GM18873 (cell line): ENCODE measurements around the gene HSF2.
"Not testable (repeated sequence)": the region's sequence is repeated elsewhere in the genome, so short reads cannot be mapped to it uniquely, and the experiment has no call there.

Experiments used
- ATAC-seq: cut with Tn5 transposase; IDR thresholded peaks from one replicate; pipeline ENCODE4 v1.9.1; 2021; ENCODE audit warnings: mild to moderate bottlenecking, moderate library complexity, moderate number of reproducible peaks; ENCODE audit not compliant: unreplicated experiment, low FRiP score

HSF2 gene

DNA sequence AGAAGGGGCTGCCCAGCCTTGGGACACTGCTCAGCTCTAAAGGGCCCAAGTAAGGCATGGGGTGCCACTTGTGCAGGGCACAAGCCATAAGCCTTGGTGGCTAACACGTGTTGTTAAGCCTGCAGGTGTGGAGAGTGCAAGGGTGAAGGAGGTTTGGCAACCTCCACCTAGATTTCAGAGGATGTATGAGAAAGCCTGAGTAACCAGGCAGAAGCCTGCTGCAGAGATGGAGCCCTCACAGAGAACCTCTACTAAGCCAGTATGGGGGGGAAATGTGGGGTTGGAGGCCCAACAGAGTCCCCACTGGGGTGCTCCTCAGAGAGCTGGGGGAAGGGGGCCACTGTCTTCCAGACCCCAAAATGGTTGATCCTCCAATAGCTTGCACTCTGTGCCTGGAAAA, 39.5 kb downstream of the HSF2 start:
- ATAC-seq: no peak

DNA sequence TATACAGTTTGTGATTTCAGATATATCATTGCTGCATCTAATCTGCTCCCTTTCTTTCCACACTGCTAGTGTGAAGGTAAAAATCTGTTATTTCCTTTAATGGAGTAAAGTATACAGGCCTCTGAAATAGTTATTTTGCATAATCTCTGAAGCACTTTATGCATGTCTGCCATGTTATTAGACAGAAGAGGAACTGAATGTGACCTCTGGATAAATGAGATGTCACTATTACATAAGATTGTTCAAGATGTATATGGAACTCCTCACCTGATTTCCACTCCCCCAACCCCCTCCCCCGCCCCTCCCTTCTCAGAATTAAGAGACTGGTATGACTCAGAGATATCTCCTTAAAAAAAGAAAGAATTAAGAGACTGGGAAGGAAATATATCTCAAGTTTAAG, 45.8 kb downstream of the HSF2 start:
- ATAC-seq: no peak

DNA sequence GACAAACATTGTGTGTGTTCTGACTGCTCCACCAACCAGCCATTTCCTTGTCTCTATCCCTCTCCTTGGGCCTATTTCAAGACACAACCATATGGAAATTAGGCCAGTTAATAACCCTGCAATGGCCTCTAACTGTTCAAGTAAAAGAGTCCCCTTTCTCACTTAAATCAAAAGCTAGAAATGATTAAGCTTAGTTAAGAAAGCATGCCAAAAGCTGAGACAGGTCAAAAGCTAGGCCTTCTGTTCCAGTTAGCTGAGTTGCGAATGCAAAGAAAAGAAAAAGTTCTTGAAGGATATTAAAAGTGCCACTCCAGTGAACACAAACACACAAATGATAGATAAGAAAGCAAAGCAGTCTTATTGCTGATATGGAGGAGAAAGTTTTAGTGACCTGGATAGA, 49.6 kb downstream of the HSF2 start:
- no peak for ATAC-seq

DNA sequence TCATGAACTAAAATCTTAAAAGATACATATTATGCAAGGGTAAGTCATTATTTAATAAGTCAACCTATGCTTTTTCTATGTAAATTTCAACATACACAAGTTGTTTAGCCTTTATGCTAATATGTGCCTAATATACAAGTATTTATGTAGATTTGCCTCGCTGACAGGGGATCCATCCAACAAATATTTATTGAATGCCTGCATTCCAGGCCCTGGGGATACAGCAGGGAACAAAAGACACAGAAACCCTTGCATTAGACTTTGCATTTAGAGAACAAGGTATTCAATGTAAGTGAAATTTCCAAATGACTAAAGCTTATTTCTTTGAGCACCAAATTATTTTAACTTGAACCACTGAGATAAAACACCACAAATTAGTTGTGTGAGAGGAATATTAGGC, 53.1 kb downstream of the HSF2 start:
- ATAC-seq: no peak

DNA sequence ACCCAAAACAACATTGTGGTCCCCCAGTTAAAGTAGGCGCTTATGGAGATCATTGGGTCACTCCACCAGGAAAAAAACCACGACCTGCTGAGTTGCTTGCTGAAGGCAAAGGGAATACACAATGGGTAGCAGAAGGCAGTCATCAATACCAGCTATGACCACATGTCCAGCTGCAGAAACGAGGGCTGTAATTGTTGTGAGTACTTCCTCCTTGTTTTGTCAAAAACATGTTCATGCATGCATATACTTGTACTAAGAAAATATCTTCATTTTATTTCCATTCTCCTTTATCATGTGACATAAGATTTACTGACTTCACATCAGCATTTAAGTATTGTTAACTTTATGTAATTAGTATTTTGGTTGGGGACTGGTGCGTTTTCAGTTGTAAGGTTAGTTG, 55.2 kb downstream of the HSF2 start:
- no peak for ATAC-seq

DNA sequence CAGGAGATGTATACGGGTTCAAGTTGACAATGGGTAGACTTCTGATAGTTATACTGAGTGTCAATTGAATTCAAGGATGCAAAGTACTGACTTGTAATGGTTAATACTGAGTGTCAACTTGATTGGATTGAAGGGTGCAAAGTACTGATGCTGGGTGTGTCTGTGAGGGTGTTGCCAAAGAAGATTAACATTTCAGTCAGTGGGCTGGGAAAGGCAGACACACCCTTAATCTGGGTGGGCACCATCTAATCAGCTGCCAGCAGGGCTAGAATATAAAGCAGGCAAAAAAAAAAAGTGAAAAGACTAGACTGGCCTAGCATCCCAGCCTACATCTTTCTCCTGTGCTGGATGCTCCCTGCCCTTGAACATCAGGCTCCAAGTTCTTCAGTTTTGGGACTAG, 55.7 kb downstream of the HSF2 start:
- not testable (repeated sequence) for ATAC-seq

DNA sequence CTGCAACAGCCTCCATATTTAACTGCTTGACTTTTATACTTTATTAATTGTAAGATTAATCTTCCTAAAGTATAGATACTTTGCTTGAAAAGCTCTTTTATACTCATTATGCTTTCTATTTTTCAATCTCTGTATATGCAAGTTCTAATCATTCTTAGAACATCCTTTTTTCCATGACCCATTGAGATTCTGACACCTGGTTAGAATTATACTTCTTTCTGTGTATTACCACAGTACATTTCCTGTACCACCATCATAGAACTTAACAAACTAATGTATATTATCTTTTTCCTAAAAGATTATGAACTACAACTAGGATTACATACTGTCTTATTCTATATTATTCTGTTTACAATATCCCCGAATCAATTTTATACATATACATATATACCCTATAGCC, 58.6 kb downstream of the HSF2 start:
- no peak for ATAC-seq

DNA sequence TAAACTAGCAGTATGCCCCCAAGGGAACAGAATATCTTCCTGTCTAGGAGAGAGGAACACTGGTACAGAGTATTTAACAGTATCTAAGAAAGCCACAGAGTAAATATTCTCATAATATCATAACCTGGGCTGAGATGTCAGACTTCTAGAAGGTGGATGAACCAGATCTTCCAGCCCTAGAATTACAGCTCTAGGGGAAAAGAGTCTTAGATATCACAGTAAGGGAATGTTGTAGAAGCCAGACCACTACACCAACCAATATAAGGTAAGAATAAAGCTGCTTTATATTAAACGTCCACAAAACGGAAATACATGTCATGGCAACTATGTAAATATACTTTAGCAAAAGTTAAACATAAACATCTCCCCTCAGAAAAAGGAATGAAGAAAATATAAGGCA, 59.8 kb downstream of the HSF2 start:
- ATAC-seq: no peak

DNA sequence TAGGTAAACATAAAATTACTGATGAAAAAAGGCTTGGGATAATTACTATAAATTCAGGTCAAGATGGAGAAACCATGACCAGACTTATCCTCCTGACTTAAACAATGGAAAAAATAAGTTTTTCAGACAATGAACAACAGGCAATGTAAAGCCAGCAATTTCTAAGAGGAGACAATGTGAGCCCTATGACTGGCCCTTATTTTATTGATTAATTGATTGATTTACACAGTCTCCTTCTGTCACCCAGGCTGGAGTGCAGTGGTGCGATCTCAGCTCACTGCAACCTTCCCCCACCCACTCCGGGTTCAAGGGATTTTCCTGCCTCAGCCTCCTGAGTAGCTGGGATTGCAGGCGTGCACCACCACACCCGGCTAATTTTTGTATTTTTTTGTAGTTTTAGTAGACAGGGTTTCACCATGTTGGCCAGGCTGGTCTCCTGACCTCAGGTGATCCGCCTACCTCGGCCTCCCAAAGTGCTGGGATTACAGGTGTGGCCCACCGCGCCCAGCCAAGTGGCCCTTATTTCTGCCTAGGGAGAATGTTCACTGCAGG, 60.5 kb downstream of the HSF2 start:
- not testable (repeated sequence) for ATAC-seq

DNA sequence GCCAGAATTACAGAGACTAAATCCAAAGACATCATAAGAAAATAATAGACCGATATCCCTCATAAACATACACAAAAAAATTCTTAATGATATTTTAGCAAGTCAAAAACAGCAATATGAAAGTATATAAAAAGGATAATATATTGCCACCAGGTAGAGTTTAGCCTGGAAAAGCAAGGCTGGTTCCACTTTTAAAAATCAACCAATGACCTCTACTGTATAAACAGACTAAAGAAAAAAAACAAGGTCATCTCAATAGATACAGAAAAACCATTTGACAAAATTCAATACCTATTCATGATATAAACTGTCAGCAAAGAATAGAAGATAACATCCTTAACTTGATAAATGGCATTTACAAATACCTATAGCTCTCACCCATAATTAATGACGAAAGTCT, 62.4 kb downstream of the HSF2 start:
- ATAC-seq: no peak

DNA sequence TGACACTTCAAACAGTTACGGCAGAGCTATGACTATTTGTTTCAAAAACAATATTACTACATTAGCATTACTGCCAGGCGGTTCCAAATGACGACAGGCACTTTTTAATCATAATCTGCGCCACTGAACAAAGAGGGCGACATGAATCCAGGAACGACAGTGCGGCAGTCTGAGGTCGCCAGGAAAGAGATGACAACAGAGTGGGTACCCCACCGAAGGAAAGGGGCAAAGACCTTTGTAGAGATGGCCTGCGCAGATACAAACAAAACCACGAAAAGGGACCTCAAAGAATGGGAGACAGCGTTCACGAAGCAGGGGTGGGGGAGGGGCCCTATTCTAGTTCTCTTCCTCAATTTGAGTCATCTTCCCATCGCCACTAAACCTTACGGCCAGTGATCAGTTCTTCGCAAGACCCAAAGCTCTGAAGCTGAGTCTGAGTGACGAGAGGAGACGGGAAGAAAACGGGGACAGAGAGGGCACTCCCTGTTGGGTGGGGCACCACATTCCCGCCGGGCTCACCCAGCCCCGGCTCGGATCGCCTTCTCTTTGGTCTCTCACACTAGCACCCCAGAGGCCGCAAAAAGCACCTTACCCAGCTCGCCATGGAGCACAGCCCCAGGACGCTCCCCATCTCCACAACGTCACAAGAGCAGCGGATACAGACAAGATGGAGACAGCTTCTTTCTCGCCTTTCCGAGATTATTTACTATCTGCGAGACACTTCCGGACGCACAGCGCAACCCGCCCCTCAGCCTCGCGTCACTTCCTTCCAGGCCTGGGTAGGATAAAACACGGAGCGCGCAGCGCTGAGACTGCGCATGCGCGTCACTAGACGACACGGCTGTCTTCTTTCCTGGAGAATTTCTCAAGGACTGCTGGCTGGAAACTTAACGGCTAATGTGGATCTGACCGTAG, 71.9 kb downstream of the HSF2 start, which contains the start of gene SERINC1:
Gene SERINC1, minus strand, starts transcription at position 701 of the 915 bp plus-strand sequence. Its CDS starts 70 bp downstream, at position 631.
- peak; percentile 99 for ATAC-seq

DNA sequence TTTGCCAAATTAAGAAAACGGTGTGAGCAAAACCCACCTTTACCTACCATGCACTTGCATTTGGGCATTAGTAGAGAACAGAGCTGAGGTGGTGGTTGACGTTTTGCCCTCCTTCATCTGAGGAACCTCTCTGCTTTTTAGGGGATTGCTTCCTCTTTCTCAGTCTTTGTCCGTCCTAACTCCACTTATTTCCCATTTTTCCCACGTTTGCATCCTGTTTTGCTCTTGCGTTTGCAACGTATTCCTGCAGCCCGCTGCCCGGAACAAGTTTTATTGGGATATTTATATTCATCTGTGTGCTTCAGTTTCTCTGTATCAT, 72.5 kb downstream of the HSF2 start:
- ATAC-seq: peak; percentile 41

DNA sequence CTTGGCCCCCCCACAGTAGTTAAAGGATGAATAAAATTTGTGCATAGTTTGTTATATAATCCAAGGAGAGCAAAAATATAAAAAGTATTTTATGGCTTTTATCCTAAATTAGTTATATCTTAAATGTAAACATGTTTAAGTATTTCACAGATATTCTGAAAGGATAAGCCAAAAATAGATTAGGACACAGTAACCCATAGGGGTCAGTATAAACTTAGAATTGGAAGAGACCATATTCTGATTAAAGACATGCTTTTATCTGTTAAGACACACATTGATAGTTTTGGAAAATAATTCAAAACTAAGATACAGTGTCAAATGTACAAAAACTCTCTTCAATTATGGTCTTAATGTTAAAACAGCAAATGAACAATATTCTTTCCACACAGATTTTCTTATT, 76.7 kb downstream of the HSF2 start:
- ATAC-seq: no peak

DNA sequence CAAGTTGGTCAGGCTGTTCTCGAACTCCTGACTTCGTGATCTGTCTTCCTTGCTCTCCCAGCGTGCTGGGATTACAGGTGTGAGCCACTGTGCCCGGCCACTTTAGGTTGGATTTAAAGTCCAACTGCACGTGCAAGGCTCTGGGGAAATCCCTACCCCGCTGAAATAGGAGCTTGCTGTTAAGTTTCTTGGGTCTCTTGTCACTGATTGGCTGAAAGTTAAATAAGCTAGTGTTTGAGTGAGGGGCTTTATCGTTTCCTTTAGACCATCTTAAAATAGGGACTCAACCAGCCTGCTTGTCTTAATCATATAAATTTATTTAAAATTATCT, 83.3 kb downstream of the HSF2 start:
- no peak for ATAC-seq
